ENCODE measurements around the gene UVRAG. TPM values are rescaled to one million over a fixed set of nuclear protein-coding genes. Genes with fewer than 3 reads are reported as not detected.

UVRAG gene
- total and polyA plus RNA-seq, 2 of the 13 experiments (the other 11 are each of a cell fraction or from before 2014, with no cell fraction given) = 9.7 to 17.3 TPM

- no peak for TF ChIP-seq POGK (CRISPR knock-in tag; conservative IDR thresholded peaks at IDR 0.05)
- no peak for TF ChIP-seq TERF1 (CRISPR knock-in tag; IDR thresholded peaks at IDR 0.05)
- TF ChIP-seq MLX (CRISPR knock-in tag; IDR thresholded peaks at IDR 0.05) = no peak
- peak in 1 of 2 experiments; percentile 75; a peak in 1 of 4 replicates for TF ChIP-seq EP300 (IDR thresholded peaks at IDR 0.05; ENCODE audit: low read depth in 2 of 2, low read length in 2 of 2)
- no peak for TF ChIP-seq EP300 (CRISPR knock-in tag; IDR thresholded peaks at IDR 0.05; ENCODE audit: borderline replicate concordance)
- TF ChIP-seq NBN (conservative IDR thresholded peaks at IDR 0.05) = no peak
- no peak for TF ChIP-seq TAF1 (CRISPR knock-in tag; IDR thresholded peaks at IDR 0.05)
- no peak for TF ChIP-seq SATB2 (CRISPR knock-in tag; IDR thresholded peaks at IDR 0.05)
- no peak for TF ChIP-seq ARNTL (CRISPR knock-in tag; IDR thresholded peaks at IDR 0.05)
- TF ChIP-seq ZFP36L2 (CRISPR knock-in tag; IDR thresholded peaks at IDR 0.05) = no peak
- peak; percentile 23 for TF ChIP-seq ZFY (CRISPR knock-in tag; IDR thresholded peaks at IDR 0.05)
- TF ChIP-seq ZNF263 (CRISPR knock-in tag; IDR thresholded peaks at IDR 0.05) = 0 out of 2 replicates have a peak, but pooled peaks have one; percentile 10
- TF ChIP-seq NR2F1 (CRISPR knock-in tag; IDR thresholded peaks at IDR 0.05) = no peak
- TF ChIP-seq ZNF709 (CRISPR knock-in tag; IDR thresholded peaks at IDR 0.05) = no peak
- TF ChIP-seq ZZZ3 (CRISPR knock-in tag; IDR thresholded peaks at IDR 0.05; ENCODE audit: borderline replicate concordance) = no peak
- no peak for TF ChIP-seq SNAI1 (CRISPR knock-in tag; IDR thresholded peaks at IDR 0.05; ENCODE audit: borderline replicate concordance)
- TF ChIP-seq ZNF563 (CRISPR knock-in tag; IDR thresholded peaks at IDR 0.05) = no peak
- TF ChIP-seq NFIB (CRISPR knock-in tag; IDR thresholded peaks at IDR 0.05; ENCODE audit: borderline replicate concordance) = no peak
- TF ChIP-seq ARID4A (CRISPR knock-in tag; IDR thresholded peaks at IDR 0.05; ENCODE audit: borderline replicate concordance) = peak; percentile 48; the same call in 1 of the 2 replicates
- TF ChIP-seq FOSL2 (CRISPR knock-in tag; IDR thresholded peaks at IDR 0.05) = no peak
- TF ChIP-seq ZBTB7A (CRISPR knock-in tag; IDR thresholded peaks at IDR 0.05) = no peak
- TF ChIP-seq KLF13 (CRISPR knock-in tag; IDR thresholded peaks at IDR 0.05) = no peak
- TF ChIP-seq MATR3 (CRISPR knock-in tag; IDR thresholded peaks at IDR 0.05) = no peak
- no peak for TF ChIP-seq BRCA1 (CRISPR knock-in tag; IDR thresholded peaks at IDR 0.05)
Measured at GRCh38 chr11:75795276-75796090, 19.5 kb upstream of the UVRAG start (continued).

Data from HepG2 (cell line).